Transverse colon (tissue), 4 donors: ENCODE measurements around the gene NOTCH1.

Source experiments
- POLR2AphosphoS5 ChIP-seq, 3 donors: sonication (generic); formaldehyde crosslinking; IDR thresholded peaks; one replicate each; pipeline ENCODE4 v1.6.1; 2016; ENCODE audit warnings: antibody characterized with exemption in 3 of 3
- TF ChIP-seq, protein P1 (sequence below), 5 experiments: fragments of 200-600 bp in 3 of 5; fragments of 450-650 bp in 2 of 5; sonication (generic) in 3 of 5; IDR thresholded peaks; 1 replicate in 2 of 5; 2 replicates in 3 of 5; pipeline ENCODE4 v1.5.1; 2016 to 2017; ENCODE audit warnings: antibody characterized with exemption in 5 of 5, inconsistent platforms in 3 of 5, mild to moderate bottlenecking in 2 of 5, moderate library complexity in 1 of 5

- TF ChIP-seq, protein P1, sequence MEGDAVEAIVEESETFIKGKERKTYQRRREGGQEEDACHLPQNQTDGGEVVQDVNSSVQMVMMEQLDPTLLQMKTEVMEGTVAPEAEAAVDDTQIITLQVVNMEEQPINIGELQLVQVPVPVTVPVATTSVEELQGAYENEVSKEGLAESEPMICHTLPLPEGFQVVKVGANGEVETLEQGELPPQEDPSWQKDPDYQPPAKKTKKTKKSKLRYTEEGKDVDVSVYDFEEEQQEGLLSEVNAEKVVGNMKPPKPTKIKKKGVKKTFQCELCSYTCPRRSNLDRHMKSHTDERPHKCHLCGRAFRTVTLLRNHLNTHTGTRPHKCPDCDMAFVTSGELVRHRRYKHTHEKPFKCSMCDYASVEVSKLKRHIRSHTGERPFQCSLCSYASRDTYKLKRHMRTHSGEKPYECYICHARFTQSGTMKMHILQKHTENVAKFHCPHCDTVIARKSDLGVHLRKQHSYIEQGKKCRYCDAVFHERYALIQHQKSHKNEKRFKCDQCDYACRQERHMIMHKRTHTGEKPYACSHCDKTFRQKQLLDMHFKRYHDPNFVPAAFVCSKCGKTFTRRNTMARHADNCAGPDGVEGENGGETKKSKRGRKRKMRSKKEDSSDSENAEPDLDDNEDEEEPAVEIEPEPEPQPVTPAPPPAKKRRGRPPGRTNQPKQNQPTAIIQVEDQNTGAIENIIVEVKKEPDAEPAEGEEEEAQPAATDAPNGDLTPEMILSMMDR (IDR thresholded peaks at IDR 0.05) = no peak
- no peak for TF ChIP-seq POLR2AphosphoS5 (IDR thresholded peaks at IDR 0.05)
Measured at GRCh38 chr9:136560586-136560985, 14.7 kb upstream of the NOTCH1 start.
